Hepatocyte (in vitro differentiated cells): ENCODE data around the gene GCC1. TPM values are rescaled to one million over a fixed set of nuclear protein-coding genes. Genes with fewer than 3 reads are reported as not detected.

ENCODE experiments used
- DNase-seq: peaks from one replicate; pipeline ENCODE4 v3.0.0-alpha.2; 2016; ENCODE audit warnings: low spot score
- H2AFZ ChIP-seq: fragments of 200-600 bp; sonication (generic); 2 replicates; pipeline ENCODE4 v1.6.0; 2016; ENCODE audit warnings: antibody characterized with exemption, mild to moderate bottlenecking
- H3K27ac ChIP-seq: fragments of 200-600 bp; sonication (generic); 2 replicates; pipeline ENCODE4 v1.5.1; 2016; ENCODE audit warnings: mild to moderate bottlenecking
- H3K27me3 ChIP-seq: fragments of 200-600 bp; sonication (generic); 2 replicates; pipeline ENCODE4 v1.6.1; 2016
- H3K36me3 ChIP-seq: fragments of 200-600 bp; sonication (generic); replicated peaks from 2 replicates; pipeline ENCODE4 v1.5.1; 2016; ENCODE audit warnings: low read depth; ENCODE audit not compliant: insufficient read depth
- H3K4me1 ChIP-seq: fragments of 200-600 bp; sonication (generic); 2 replicates; pipeline ENCODE4 v1.5.1; 2016; ENCODE audit warnings: mild to moderate bottlenecking, moderate library complexity; ENCODE audit not compliant: insufficient read depth
- H3K4me2 ChIP-seq: fragments of 200-600 bp; sonication (generic); 2 replicates; pipeline ENCODE4 v1.6.0; 2016
- H3K4me3 ChIP-seq: fragments of 200-600 bp; sonication (generic); 2 replicates; pipeline ENCODE4 v1.5.1; 2016; ENCODE audit warnings: mild to moderate bottlenecking
- H3K79me2 ChIP-seq: fragments of 200-600 bp; sonication (generic); 2 replicates; pipeline ENCODE4 v1.6.0; 2017; ENCODE audit warnings: mild to moderate bottlenecking
- H3K9me2 ChIP-seq: fragments of 200-600 bp; sonication (generic); replicated peaks from 2 replicates; pipeline ENCODE4 v1.6.0; 2017; ENCODE audit warnings: mild to moderate bottlenecking; ENCODE audit not compliant: insufficient read depth
- H3K9me3 ChIP-seq: fragments of 200-600 bp; sonication (generic); 2 replicates; pipeline ENCODE4 v1.5.1; 2016; ENCODE audit warnings: low read depth, mild to moderate bottlenecking
- H4K20me1 ChIP-seq: fragments of 200-600 bp; sonication (generic); 2 replicates; pipeline ENCODE4 v1.6.0; 2016; ENCODE audit warnings: mild to moderate bottlenecking; ENCODE audit not compliant: insufficient read depth, poor library complexity, severe bottlenecking
- CTCF ChIP-seq: fragments of 200-600 bp; sonication (generic); IDR thresholded peaks from 2 replicates; pipeline ENCODE4 v1.5.1; 2016; ENCODE audit warnings: antibody characterized with exemption, mild to moderate bottlenecking; ENCODE audit not compliant: poor library complexity
- EZH2 ChIP-seq: fragments of 200-600 bp; sonication (generic); IDR thresholded peaks from 2 replicates; pipeline ENCODE4 v1.6.1; 2016; ENCODE audit warnings: antibody characterized with exemption, mild to moderate bottlenecking, borderline replicate concordance
- EZH2phosphoT487 ChIP-seq: fragments of 200-600 bp; sonication (generic); IDR thresholded peaks from one replicate; pipeline ENCODE4 v1.6.1; 2018; ENCODE audit warnings: antibody characterized with exemption, mild to moderate bottlenecking, low read depth, moderate library complexity; ENCODE audit not compliant: unreplicated experiment, severe bottlenecking
- WGBS: methylation state at CpG from one replicate; pipeline ENCODE4 v1.1.6; 2016; ENCODE audit warnings: low lambda C conversion rate; ENCODE audit errors: missing lambda C conversion rate; 5-methylcytosine and 5-hydroxymethylcytosine counted together
- polyA plus RNA-seq: library from polyadenylated mRNA; unstranded; fragments of >200 nt; fragmentation: Nextera tagmentation; extraction: Ambion mirVana; gene quantifications from 2 replicates; pipeline ENCODE4 v1.2.1, GENCODE V29; 2016
- total RNA-seq: library from RNA; depleted of rRNA; stranded (reverse); fragments of >200 nt; gene quantifications from 2 replicates; pipeline ENCODE4 v1.2.3, GENCODE V29; 2014

Gene GCC1
- total and polyA plus RNA-seq, 2 experiments from 2014 or later = 13.0 to 15.4 TPM

- no peak for TF ChIP-seq EZH2
- TF ChIP-seq EZH2phosphoT487 = no peak
- no peak for TF ChIP-seq CTCF
- DNase-seq = no peak
- no peaks in the 10 kb centered on the region for H3K9me2 ChIP-seq
- H3K4me3 ChIP-seq = no peak overlapping the region
- no peaks in the 10 kb centered on the region for H3K4me1 ChIP-seq
- no peak overlapping the region for H3K27ac ChIP-seq
- no peaks in the 10 kb centered on the region for H4K20me1 ChIP-seq
- no peaks in the 10 kb centered on the region for H3K36me3 ChIP-seq
- no peak overlapping the region for H3K4me2 ChIP-seq
- H3K79me2 ChIP-seq = no peaks in the 10 kb centered on the region
- WGBS = 86% methylated on average over 5 of the region's 5 CpGs
- H3K9me3 ChIP-seq = no peaks in the 10 kb centered on the region
- H3K27me3 ChIP-seq = peaks cover 66% of the 10 kb centered on the region
- H2AFZ ChIP-seq = no peak overlapping the region
Measured at GRCh38 chr7:127616724-127617123, 31.3 kb upstream of the GCC1 start.

GRCh38 chr7:127612263-127612662, 26.9 kb upstream of the GCC1 start:
- Histone ChIP-seq H3K9me2 (no peaks in the 10 kb centered on the region), H3K4me2 (no peak overlapping the region), H3K9me3 (no peaks in the 10 kb centered on the region), H2AFZ (no peak overlapping the region), H3K27ac (no peak overlapping the region), H3K4me1 (no peaks in the 10 kb centered on the region), H3K27me3 (peaks cover 22% of the 10 kb centered on the region), H3K4me3 (no peak overlapping the region), H4K20me1 (no peaks in the 10 kb centered on the region), H3K79me2 (no peaks in the 10 kb centered on the region), H3K36me3 (no peaks in the 10 kb centered on the region)
- no peak for TF ChIP-seq EZH2
- no peak for TF ChIP-seq CTCF
- TF ChIP-seq EZH2phosphoT487 = no peak
- WGBS = 89% methylated on average over 1 of the region's 1 CpG
- DNase-seq = no peak

- Histone ChIP-seq H3K27ac (no peak overlapping the region), H3K4me3 (no peak overlapping the region), H4K20me1 (no peaks in the 10 kb centered on the region), H2AFZ (no peak overlapping the region), H3K9me2 (no peaks in the 10 kb centered on the region), H3K27me3 (no peaks in the 10 kb centered on the region), H3K4me2 (no peak overlapping the region), H3K9me3 (no peaks in the 10 kb centered on the region), H3K4me1 (no peaks in the 10 kb centered on the region), H3K36me3 (no peaks in the 10 kb centered on the region), H3K79me2 (no peaks in the 10 kb centered on the region)
- TF ChIP-seq CTCF (no peak), EZH2phosphoT487 (no peak), EZH2 (no peak)
- WGBS = 82% methylated on average over 6 of the region's 6 CpGs
- DNase-seq = no peak
Measured at GRCh38 chr7:127609297-127609696, 23.9 kb upstream of the GCC1 start.

- Histone ChIP-seq H3K79me2 (no peaks in the 10 kb centered on the region), H3K36me3 (no peaks in the 10 kb centered on the region), H3K9me2 (no peaks in the 10 kb centered on the region), H3K4me1 (no peaks in the 10 kb centered on the region), H3K27ac (no peak overlapping the region), H2AFZ (no peak overlapping the region), H3K4me2 (no peak overlapping the region), H4K20me1 (no peaks in the 10 kb centered on the region), H3K9me3 (no peaks in the 10 kb centered on the region), H3K4me3 (no peak overlapping the region), H3K27me3 (no peaks in the 10 kb centered on the region)
- no peak for DNase-seq
- 91% methylated on average over 6 of the region's 6 CpGs for WGBS
- TF ChIP-seq EZH2 (no peak), EZH2phosphoT487 (no peak), CTCF (no peak)
Measured at GRCh38 chr7:127608446-127608845, 23.1 kb upstream of the GCC1 start.
